Amygdala (tissue), 56 donors: ENCODE measurements around the gene FLACC1.

Experiments used
- DNase-seq, 56 donors: peaks; one replicate each; lab custom pipeline; 2025; lab: John Stamatoyannopoulos, UW

FLACC1 gene

DNA sequence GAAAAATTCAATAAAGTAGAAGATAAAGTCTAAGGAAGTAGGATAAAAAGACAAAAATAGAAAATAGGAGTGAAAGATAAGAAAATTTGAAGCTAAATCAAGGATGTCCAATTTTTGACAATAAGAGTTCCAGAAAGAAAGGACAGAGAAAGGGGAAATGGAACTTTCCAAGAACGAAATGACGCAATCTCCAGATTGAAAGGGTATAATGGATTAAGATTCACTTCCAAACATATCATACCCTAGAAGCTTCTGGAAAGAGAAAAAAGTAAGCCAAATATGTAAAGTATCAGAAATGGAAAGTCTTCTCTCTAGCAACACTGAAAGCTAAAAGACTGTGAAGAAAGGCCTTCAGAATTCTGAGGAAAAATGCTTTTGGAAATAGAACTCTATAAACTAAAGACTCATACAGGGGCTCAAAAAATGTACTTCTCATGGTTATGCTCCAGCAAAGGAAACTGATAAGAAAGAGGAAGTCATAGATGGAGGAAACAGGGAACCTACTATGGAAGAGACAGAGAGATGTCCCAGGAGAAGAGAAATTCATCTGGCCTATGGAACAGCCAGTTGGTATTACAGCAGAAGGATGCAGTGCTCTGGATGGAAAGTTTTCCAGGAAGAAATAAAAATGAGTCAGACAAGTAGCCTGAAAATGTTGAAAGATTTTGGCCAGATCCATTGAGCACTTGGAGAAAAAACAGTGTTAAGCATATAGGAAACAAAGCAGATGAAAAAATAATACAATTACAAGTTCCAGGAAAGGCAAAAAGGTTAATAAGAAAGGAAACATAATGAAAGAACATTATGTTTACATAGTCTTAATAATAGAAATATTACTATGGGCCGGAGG is 76.7 kb downstream of the FLACC1 start:
- no peak for DNase-seq

DNA sequence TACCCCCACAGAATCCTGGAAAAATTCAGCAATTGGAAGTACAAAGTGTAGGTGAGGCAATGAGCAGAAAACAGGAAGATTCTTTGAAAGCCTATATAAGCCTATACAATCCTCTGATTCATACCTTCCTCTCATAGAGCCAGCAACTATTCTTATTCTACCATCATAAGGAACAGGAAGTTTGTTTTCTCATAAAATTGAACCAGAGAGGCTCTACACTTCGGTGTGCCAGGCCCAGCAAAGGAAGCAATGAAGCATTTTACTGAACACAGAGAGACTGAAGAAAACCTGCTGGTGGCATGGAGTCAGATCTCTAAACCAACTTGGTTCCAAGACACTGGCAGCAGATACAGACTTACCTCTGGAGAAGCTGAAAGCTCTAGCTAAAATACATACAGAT is 78.1 kb downstream of the FLACC1 start:
- DNase-seq = no peak

DNA sequence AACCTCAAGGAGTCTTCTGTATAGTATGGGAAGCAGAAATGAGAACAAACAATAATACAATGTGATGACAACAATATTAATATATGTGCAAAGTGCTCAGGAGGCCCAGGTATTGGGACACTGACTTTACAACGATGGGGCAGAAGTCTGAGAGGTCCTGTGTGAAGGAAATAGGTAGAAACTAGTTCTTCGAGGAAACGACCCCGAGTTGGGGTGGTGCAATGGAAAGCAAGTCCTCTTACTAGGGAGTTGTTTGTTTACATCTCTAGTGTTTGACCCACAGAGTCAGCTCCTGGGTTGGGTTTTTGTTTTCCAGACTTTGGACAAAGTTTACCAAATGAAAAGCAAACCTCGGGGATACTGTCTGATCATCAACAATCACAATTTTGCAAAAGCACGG is 80.6 kb downstream of the FLACC1 start:
- DNase-seq = no peak

DNA sequence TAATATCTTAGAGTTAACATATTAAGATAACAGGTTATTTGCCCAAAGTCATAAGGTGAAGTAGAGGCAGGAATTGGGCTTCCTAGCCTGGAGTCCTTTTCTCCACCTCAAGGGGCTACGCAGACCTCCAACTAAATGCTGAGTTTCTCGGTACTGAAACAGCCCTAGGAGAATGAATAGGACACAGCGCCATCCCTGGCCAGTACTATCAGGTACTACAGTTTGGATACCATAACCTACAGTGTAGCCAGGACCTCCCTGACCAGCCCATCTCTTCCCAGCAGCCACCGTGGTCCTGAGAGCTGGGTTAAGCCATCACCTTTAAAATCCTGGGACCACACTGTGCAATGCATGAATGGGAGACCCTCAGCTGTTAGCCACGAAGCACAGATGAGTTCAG is 81.2 kb downstream of the FLACC1 start:
- no peak for DNase-seq

DNA sequence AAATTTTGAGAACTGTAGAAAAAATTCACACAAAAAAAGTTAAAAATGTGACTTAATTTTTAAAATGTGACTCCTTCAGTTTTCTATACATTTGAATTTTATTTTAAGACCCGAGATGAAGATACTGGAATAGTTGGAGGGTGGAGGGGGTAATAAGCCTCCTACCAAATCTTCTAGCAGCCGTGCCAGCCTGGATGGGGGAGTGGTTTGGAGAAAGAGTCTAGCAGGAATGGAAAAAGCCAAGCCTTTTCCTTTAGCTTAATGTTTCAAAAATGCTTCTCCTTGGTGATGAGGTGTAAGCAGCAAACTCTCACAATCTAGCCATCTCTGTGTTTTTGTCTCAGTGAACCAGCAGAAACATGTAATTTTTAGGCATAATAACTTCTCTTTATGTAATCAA is 82.1 kb downstream of the FLACC1 start:
- DNase-seq = no peak

DNA sequence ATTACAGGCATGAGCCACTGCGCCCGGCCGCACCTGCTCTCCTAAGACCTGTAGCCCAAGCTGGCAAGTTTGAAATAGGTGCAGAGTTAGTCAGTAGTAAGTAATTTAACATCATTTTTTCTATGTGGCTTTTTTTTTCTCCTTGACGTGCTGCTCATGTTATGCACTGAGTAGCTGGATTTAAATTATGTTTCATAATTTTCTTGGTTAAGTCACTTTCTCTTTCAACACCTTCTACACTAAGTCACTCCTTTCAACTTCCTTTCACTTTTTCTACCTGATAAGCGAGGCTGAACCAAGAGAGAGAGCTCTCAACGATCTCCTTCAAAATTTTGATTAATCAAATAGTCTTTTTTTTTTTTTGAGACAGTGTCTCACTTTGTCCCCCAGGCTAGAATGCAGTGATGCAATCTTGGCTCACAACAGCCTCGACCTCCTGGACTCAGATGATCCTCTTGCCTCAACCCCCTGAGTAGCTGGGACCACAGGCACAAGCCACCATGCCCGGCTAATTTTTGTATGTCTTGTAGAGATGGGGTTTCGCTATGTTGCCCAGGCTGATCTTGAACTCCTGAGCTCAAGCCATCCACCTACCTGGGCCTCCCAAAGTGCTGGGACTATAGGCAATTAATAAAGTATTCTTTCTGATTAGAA is 83.7 kb downstream of the FLACC1 start:
- DNase-seq = no peak

DNA sequence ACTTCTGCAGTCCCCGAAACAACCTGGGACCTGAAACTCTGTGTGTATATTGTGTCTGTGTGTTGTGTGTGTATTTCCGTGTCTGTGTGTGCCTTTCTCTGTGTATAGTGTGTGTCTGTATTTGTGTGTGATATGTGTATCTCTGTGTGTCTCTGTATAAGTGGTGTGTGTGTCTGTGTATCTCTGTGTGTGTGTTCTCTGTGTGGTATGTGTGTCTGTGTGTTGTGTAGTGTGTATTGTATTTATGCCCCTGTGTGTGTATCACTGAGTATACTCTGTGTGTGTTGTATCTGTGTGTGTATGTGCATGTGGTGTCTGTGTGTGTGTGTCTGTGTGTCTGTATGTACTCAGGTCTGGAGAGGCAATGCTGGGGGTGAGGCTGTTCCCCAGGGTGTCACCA is 85.2 kb downstream of the FLACC1 start:
- DNase-seq = no peak

DNA sequence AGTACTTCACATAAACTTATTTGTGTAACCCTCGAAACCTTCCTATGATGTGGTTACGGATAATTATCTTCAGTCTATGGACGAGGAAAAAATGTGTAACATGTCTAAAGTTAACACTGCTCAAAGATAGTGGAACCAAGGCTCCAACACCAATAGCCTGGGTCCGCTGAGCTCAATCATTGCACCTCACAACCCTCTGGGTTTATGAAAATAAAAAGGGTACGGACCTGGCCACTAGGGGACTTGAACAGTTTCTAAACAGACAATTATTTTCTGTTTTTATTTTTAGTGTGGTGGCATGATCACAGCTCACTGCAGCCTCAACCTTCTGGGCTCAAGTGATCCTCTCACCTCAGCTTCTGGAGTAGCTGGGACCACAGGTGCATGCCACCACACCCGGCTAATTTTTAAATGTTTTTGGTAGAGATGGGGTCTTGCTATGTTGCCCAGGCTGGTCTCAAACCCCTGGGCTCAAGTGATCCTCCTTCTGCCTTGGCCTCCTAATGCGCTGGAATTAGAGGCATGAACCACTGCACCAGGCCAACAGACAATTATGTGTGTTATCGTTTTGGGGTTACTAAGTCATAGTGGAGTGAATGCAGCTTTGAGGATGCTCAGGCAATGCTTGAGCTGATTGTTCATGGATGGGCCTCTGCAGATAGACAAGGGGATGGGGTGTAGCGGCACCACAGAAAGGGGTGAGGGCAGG is 86.7 kb downstream of the FLACC1 start:
- no peak for DNase-seq

DNA sequence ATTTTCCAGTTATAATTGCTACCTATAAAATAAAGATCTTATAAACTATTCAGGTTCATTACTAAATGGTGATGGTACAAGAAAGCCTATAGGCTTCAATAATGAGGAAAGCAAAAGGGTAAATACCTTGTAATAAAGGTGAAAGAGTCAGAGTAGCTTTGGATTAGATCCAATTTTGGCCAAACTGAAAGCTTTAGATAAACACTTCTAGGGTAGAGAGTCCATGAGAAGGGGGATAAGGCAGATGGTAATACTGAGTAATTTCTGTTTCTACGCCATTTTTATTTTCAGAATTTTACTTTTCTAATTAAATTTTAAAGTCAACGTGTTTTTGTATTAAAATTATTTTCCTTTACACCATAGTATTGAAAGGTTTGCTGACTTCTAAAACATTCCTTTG is 87.4 kb downstream of the FLACC1 start:
- DNase-seq = no peak

DNA sequence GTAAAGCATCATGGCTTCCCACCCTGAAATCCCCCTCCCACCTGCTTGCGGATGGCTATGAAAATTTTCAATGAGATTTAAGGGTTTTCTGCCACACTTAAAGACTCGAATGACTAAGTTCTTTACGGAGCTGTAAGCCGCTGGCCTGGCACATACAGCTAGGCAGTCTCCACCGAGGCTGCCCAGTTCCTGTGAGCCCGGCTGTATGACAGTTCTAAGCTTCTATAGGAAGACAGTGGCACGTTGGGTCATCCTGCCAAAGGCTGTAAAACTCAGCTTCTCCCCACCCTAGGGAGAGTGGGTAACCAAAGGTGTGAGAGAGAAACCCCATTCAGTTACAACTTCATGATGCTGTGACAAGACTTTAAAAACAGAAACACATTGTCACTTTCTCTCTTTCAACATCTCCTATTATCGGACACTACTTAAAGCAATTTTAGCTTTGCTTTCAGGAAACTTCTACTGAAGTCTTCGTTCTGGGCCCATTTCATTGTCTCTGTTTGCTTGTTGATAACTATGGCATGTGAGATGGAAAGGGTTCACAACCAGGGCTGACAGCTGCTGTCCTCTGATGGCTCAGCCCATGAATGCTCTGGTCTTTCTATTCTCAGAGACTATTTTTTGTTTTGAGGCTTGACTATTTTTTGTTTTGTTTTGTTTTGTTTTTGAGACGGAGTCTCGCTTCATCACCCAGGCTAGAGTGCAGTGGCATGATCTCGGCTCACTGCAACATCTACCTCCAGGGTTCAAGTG is 89.7 kb downstream of the FLACC1 start:
- DNase-seq = no peak

DNA sequence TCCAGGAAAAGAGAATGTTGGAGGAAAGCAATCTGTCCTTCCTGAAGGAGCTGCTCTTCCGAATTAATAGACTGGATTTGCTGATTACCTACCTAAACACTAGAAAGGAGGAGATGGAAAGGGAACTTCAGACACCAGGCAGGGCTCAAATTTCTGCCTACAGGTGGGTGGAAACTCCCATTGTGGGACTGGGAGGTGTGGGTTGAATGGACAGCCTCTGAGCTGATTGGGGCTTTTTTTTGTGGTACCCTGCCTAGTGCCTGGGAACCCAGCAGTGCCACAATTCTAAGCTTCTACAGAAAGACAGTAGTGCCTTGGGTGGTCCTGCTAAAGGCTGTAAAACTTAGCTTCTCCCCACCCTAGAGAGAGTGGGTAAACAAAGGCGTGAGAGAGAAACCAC is 90.5 kb downstream of the FLACC1 start:
- DNase-seq = no peak

DNA sequence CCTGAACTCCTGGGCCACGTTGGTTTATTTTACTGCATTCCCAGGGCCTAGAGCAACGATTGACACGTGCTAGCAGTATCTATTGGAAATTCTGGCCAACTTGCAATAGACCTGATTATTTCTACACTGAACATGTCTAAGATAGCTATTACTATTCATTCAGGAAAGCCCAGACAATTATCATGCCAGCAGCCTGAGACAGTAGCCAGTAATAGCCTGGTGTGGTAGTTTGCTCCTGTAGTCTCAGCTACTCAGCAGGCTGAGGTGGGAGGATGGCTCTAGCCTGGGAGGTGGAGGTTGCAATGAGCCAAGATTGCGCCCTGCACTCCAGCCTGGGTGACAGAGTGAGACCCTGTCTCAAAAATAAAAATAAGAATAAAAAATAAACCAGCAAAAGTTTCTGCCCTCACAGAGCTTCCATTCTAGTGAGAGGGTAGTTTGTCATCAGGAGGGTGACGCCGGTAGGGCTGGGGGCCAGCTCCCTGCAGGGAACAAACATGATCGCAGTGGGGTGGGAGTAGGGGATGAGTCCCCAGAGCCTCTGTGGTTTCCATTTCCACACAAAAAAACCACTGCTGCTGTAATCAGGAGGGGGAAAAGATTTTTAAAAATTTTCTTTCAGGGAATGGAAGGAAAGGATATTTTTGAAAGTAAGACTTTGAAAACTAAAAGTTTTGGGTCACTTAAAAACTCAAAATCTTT is 92.5 kb downstream of the FLACC1 start:
- DNase-seq = no peak

DNA sequence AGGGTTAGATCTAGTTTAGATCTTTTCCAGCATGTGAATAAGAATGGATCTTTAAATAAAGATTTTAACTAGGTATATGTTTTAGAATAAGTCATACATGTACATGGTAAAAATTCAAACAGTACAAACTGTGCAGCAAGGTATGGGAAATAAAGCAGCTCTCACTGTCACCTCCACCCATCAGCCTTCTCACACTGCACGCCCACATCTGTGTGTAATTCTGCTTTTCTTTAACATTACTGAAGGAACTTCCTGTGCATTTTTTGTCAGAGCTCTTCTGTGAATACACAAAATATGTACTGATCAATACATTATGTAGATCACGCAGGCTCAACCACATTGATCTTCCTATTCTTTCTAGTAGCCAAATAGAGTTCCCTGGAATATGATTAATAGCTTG is 93.4 kb downstream of the FLACC1 start:
- DNase-seq = no peak

DNA sequence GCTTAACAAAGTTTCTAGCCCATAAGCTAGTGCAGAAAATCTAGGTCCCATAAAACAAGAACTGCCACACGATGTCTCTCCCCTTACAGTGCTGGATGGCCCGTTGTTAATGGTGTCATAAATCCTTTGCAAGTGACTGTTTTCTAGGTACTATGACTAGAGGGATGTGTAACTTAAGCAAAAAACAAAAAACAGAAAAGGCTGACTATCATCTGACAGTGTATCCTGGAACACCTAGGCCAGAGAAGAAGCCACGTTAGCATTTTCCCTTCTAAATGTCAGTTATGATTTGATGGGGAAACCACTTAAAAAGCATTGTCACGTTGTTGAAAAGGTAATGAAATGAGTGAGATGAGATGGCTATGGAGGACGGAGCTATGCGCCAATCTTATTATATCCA is 94.4 kb downstream of the FLACC1 start:
- no peak for DNase-seq

DNA sequence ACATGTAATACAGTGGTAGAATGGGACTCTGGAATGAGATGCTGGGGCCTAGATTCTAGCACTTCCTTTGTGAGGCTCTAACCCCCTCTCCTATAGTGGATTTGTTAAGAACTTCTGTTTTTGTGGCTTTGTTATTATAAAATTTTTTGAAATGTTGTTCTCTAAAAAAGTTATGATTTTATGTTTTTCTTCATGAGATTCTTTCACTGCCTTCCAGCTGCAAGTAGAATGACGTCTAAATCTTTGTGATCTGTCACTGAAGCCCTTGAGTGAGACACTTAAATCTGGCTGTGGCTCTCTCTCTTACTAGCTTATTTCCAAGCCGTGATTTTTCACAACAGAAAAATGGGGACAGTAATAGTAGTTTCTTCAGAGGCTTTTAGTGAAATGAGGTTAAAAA is 95.2 kb downstream of the FLACC1 start:
- DNase-seq = no peak

DNA sequence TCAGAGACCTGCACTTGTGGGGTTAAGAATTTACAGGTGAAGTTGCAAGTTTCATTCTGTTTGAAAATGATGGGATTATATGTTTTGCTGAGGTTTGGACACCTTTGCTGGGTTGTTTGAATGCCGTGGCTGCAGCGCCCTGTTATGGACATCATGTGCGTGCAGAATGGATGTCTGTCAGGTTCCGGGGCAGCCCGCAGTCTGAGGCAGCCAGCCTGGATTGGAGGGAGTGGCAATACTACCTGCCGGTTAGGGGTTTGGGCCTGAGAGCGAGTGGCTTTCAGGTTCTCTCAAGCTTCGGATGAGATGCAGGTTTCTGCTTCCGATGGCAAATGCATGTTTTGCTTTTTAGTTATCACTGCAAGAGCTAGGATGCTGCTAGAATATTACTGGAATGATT is 95.7 kb downstream of the FLACC1 start:
- DNase-seq = no peak

DNA sequence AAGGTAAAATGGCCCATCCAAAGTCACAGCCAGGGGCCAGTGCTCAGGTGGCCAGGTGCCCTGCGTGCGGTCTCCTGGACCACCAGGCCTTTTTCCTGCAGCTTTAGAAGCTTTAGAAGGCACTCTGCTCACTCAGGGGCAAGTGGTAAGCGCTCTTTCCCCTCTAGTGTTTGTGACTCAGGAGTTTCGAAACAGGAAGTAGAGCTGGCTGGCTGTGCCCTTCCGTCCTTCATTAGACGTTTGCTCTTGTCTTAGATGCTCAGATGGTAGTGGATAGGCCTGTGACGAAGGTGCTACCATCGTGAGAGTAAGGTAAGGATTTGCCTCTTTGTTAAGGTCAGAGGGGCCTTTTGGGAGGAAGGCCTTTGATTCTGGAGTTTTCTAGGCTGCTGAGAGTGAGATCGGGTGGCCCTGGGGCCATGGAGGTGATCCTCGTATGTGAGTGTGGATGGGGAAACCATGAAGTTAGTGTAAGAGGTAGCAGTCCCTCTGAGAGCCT is 96.8 kb downstream of the FLACC1 start, which contains the start of gene CASP8:
Gene CASP8 (plus strand): TSS at position 235 of the 499 bp plus-strand sequence. CDS start 5,951 bp downstream, outside the sequence.
- peak in 1 of 56 donors; percentile 6 for DNase-seq

DNA sequence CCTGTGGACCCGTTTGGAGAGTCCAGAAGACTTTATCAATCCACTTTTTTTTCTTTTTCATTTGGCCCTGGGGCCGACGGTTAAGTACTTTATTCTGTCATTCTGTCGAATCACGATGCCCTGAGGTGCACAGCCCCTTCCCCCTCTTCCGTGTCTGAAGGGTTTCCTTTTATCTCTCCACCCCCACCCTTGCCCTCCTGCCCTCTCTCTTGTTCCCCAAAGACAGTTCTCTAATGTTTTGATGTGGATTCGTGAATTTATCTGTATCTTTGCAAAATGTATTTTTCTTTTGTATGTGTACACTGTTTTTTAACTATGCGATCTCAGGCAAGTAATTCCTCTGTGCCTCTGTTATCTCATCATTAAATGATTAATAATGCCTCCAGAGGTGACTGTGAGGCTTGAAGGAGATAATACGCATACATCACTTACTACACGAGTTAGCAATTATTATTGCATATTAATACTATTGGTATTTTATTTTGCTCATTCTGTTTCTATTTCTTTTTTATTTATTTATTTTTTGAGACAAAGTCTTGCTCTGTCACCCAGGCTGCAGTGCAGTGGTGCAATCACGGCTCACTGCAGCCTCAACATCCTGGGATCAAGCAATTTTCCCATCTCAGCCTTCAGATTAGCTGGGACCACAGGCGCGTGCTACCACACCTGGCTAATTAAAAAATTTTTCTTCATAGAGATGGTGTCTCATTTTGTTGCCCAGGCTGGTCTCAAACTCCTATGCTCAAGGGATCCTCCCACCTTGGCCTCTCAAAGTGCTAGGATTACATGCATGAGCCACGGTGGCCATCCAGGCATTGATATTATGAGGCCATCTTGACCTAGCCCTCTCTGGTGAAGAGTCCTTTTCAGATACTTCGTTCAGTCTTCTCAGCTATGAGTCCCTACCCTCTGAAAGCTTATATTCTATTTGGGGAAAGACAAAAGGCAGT is 98.2 kb downstream of the FLACC1 start:
- DNase-seq = no peak
